Measurements from ENCODE around the gene MARCHF11. TPM values are rescaled to one million over a fixed set of nuclear protein-coding genes. Genes with fewer than 3 reads are reported as not detected.

Gene MARCHF11
- total RNA-seq, 1 donor from 2014 or later = not detected

DNA sequence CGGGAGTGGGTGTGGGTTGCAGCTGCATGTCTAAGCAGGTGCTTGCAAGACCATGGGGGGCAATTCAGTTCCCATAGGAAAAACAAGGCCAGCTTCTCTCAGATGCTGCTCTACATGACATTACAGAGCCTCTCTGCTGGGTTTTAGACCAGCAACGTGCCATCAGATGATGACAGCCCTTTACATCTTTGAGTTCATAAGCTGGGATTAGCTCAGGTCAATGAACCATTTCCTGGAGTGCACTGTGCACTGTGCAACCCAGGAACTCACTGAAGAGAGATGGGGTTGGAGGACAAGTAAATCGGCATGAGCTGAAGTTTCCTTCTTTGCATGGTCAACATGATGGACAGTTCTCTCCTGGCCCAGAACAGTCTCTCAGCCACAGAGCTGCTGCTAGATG, 160.6 kb downstream of the MARCHF11 start:
- Mint-ChIP-seq H3K4me1 (ENCODE audit: low read depth, unreplicated experiment) (no peaks in the 10 kb centered on the region), H3K27ac (ENCODE audit: unreplicated experiment) (no peak overlapping the region), H3K4me3 (ENCODE audit: unreplicated experiment) (no peak overlapping the region), H3K27me3 (ENCODE audit: low read depth, unreplicated experiment) (peaks cover 13% of the 10 kb centered on the region), H3K9me3 (ENCODE audit: unreplicated experiment) (peaks cover 3% of the 10 kb centered on the region), H3K36me3 (ENCODE audit: low read depth, unreplicated experiment) (no peaks in the 10 kb centered on the region)
- peaks cover 3% of the 10 kb centered on the region for H3K27me3 ChIP-seq (ENCODE audit: insufficient read depth, low read length)
- H3K4me1 ChIP-seq (ENCODE audit: insufficient read depth, low read length) = no peaks in the 10 kb centered on the region
- no peak overlapping the region for H3K4me3 ChIP-seq (ENCODE audit: insufficient read depth, low read depth, low read length)
- H3K4me2 ChIP-seq (ENCODE audit: low read length) = no peak overlapping the region
- no peaks in the 10 kb centered on the region for H3K79me2 ChIP-seq (ENCODE audit: insufficient read depth, low read length)
- H3K9me3 ChIP-seq (ENCODE audit: insufficient read depth, low read depth, low read length) = no peaks in the 10 kb centered on the region
- no peaks in the 10 kb centered on the region for H4K20me1 ChIP-seq (ENCODE audit: insufficient read depth, low read length)
- no peaks in the 10 kb centered on the region for H3K36me3 ChIP-seq (ENCODE audit: insufficient read depth, low read length)
- no peak overlapping the region for H3K27ac ChIP-seq (ENCODE audit: low read depth, low read length)
- H3K9ac ChIP-seq (ENCODE audit: low read length) = no peak overlapping the region
- TF ChIP-seq CTCF (IDR thresholded peaks at IDR 0.05; ENCODE audit: insufficient read depth, low read depth, low read length) (no peak), EZH2 (IDR thresholded peaks at IDR 0.05; ENCODE audit: insufficient read depth, low read length) (no peak)
- DNase-seq (ENCODE audit: low read depth) = no peak
- FAIRE-seq = no peak
- H2AFZ ChIP-seq (ENCODE audit: low read depth, low read length) = no peak overlapping the region

DNA sequence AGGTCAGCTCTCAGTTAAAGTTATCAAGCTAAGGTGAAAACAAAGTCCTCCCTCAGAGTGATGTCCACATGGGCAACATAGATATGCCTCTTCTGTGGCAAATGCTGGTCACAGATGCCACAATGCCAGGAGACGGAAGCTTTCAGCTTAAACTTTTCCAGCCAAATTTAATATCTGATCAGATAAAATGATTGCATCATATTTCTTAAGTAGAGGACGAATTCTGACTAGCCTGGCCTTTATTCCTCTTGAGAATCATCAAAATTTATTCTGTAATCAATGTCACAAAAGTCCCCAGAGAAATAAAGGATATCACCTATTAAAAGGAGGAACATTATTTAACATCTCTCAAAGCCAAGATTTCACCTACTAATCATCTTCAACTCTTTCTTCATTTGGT, 161.9 kb downstream of the MARCHF11 start:
- Histone ChIP-seq H2AFZ (ENCODE audit: low read depth, low read length) (no peak overlapping the region), H3K27ac (ENCODE audit: low read depth, low read length) (no peak overlapping the region), H3K4me2 (ENCODE audit: low read length) (no peak overlapping the region), H4K20me1 (ENCODE audit: insufficient read depth, low read length) (no peaks in the 10 kb centered on the region), H3K27me3 (ENCODE audit: insufficient read depth, low read length) (peaks cover 3% of the 10 kb centered on the region), H3K79me2 (ENCODE audit: insufficient read depth, low read length) (no peaks in the 10 kb centered on the region), H3K9ac (ENCODE audit: low read length) (no peak overlapping the region), H3K4me1 (ENCODE audit: insufficient read depth, low read length) (no peaks in the 10 kb centered on the region), H3K9me3 (ENCODE audit: insufficient read depth, low read depth, low read length) (no peaks in the 10 kb centered on the region), H3K36me3 (ENCODE audit: insufficient read depth, low read length) (no peaks in the 10 kb centered on the region), H3K4me3 (ENCODE audit: insufficient read depth, low read depth, low read length) (no peak overlapping the region)
- no peaks in the 10 kb centered on the region for H3K36me3 Mint-ChIP-seq (ENCODE audit: low read depth, unreplicated experiment)
- no peaks in the 10 kb centered on the region for H3K4me1 Mint-ChIP-seq (ENCODE audit: low read depth, unreplicated experiment)
- H3K4me3 Mint-ChIP-seq (ENCODE audit: unreplicated experiment) = no peak overlapping the region
- peaks cover 3% of the 10 kb centered on the region for H3K9me3 Mint-ChIP-seq (ENCODE audit: unreplicated experiment)
- H3K27me3 Mint-ChIP-seq (ENCODE audit: low read depth, unreplicated experiment) = peaks cover 11% of the 10 kb centered on the region
- FAIRE-seq (no peak), DNase-seq (ENCODE audit: low read depth) (no peak)
- no peak overlapping the region for H3K27ac Mint-ChIP-seq (ENCODE audit: unreplicated experiment)
- TF ChIP-seq EZH2 (IDR thresholded peaks at IDR 0.05; ENCODE audit: insufficient read depth, low read length) = no peak
- no peak for TF ChIP-seq CTCF (IDR thresholded peaks at IDR 0.05; ENCODE audit: insufficient read depth, low read depth, low read length)

Data from astrocyte (in vitro differentiated cells and primary cell).